ENCODE results near the gene MRPL49.
A peak's percentile ranks its signal among the peaks of the same experiment; 100 is the strongest.

The MRPL49 gene

DNA sequence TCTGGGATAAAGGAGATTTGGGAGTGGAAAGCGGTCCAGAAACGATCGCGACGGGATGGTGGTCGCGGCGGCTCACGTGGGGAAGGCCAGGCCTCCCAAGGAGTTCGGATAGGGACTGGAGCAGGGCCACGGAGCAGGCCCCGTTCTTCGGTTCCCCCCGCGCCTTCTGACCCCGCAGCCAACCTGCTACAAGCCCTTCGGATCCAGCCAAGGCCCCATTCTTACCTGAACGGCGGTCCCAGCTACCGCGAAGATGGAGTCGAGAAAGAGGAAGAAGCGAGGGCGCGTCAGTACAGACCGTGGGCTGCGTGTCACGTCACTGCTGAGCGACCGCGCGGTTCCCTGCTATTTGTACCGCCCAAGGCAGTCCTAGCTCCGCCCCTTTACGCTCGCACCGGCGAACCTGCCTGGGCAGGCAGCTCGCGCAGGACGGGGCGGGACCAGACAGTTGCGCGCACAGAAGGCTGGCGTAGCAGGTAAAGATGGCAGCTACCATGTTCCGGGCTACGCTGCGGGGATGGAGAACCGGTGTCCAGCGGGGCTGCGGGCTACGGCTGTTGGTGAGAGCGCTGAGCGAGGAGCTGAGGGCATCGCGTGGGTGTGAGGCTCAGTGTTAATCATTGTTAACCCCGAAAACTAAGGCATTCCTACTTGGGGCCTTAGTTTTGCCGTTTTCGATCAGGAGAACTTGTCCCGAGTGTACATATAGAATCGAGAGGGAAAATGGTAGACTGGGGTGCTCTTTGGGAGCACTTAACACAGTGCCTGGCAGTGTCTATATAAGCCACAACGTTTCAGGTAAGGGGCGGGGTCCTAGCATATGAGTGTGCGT is at the start of gene MRPL49, which contains the start of gene FAU:
MRPL49 (plus strand) TSS at position 457 of the 832 bp plus-strand sequence; CDS start at position 483, 26 bp downstream.
FAU (minus strand) TSS at position 270 of the 832 bp plus-strand sequence. CDS start 321 bp downstream, outside the sequence.
- DNase-seq (ENCODE audit: low spot score) = peak; percentile 91

DNA sequence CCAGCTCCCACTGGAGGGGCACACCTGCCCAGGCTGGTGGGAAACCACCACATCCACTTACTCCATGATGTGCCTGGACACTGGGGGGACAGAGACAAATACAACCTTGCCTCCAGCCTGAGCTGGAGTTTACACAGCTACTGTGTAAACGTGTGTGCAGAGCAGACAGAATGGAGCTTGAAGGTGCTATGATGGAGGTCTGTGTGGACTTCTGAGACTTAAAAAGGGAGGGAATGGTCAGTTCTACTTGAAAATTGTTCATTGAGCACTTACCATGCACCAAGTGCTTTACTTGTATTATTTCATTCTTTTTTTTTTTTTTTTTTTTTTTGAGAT is 49.5 kb upstream of the MRPL49 start:
- DNase-seq (ENCODE audit: low spot score) = no peak

DNA sequence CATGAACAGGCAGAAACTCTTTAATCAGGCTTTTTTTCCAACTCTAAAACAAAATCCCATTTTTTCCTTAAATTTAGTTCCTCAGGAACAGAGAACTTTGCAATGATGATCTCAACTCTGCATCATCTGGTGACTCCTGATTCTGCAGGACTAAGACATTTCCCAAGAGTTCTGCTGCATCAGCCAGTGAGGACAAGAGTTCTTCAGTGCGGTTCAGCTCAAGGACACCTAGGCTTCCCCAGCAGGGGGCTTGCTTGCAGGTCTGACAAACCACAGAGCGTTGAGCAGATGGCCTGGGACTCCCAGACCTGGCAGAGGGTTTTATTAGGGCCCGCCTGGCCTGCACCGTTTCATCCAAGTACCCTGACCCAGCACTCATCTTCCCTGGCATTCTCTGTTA is 44.7 kb upstream of the MRPL49 start:
- no peak for DNase-seq (ENCODE audit: low spot score)

DNA sequence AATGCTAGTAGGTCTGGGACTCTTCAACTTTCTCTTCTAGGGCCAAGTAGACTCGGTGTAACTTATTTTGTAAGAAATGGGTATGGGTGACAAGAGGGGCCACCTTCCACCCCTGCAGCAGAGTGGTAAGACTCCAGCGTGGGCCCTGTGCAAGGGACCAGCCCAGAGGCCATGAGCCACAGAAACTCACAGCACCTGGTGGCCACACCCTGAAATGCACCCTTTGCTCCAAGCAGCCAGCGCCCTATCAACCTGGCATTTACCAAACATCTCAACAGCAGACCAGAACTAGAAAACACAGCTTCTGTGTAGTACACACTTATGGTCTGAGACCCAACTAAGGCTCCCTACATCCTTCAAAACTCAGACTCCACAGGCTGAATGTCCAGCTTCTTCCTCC is 44.0 kb upstream of the MRPL49 start:
- DNase-seq (ENCODE audit: low spot score) = no peak

DNA sequence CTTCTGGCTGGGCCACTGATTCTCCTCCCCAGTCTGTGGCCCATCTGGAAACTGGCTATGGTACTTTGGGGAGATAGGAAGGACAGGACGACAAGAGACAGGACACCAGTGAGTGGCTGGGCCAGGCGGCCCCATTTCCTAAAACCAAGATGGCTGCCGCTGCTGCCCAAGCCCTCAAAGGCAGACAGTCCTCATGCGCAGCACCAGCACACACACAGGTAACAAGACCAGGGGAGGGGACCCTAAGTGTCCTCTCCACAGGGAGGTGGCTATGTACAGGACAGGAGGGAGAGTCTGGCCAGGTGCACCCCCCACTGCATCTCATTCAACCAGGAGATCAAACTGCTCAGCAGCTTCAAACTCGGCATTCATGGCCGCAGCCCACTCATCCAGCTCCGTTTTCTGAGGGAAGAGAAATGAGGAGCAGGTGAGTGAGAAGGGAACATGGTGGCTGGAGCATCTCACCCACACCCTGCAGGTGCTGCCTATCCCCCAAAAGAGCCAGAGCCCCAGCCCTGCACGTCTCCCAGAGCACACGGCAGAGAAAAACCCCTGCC is 43.3 kb upstream of the MRPL49 start:
- DNase-seq (ENCODE audit: low spot score) = no peak

DNA sequence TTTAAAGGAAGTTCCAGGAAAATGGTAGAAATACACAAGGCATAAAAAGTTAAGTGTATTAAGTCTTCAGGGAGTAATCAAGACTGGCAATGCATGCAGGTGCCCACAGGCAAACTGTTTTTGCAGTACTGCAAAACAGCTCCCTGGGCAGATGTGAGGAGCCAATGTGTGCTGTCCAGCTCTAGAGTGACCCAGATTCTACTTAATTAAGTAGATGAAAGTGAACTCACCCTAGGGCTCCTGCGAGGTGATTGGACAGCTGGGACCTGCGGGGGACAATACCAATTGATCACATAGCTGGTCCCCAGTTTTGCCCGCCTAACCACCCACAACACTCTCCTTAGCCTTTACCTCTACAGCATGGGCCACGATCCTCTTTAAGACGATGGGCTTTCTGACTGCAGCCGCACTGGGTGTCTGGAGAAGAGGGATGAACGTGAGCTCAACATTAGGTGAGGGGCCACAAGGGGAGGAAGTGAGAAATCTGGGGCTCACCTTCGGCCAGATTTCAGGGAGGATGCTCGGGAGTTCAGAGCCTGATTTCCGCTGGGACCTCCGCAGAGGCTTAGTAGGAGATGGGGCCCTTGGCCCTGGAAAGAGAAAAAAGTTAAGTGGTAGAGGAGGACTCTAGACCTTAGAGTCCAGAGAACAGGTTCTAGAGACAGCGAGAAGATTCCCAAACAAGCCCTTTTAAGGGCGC is 38.8 kb upstream of the MRPL49 start:
- DNase-seq (ENCODE audit: low spot score) = no peak

DNA sequence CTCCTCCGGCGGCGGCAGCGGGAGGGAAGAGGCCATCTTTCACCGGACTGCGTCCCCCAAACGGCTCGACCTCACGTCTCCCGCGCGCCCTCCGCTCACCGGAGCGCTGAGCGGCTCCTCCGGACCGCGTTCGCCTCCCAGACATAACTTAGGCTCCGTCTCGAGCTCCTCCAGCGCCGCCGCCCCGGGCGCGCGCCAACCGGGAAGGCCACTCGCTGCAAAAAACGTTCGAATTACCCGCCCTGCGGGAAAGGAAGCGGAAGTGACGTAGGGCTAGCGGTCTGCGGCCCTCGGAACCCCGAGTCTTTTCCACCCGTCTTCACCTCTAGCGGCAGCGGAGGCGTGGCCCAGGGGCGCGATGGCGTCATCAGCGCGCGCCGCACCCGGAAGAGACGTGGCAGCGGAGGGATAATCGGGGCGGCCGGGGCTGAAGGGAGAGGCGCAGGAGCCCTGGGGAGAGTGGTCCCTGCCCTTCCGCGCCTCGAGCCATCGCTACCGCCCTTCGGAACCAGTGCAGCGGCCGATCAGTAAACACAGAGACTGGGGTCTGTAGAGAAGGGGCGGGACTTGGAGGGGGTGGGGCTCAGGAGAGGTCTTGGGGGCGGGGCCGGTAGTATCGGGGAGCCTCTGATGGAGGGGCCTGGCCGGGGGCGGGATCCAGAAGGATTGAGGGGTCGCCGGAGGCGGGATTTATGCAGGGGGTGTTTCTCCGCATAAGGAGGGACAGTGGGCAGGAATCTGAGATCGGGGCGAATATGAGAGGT is 38.1 kb upstream of the MRPL49 start, which contains the start of the genes CDCA5 and ZFPL1:
CDCA5 (minus strand) TSS at position 207 of the 764 bp plus-strand sequence; CDS start at position 145, 62 bp downstream.
ZFPL1 (plus strand) TSS at position 389 of the 764 bp plus-strand sequence. CDS start 477 bp downstream, outside the sequence.
- DNase-seq (ENCODE audit: low spot score) = peak; percentile 94

DNA sequence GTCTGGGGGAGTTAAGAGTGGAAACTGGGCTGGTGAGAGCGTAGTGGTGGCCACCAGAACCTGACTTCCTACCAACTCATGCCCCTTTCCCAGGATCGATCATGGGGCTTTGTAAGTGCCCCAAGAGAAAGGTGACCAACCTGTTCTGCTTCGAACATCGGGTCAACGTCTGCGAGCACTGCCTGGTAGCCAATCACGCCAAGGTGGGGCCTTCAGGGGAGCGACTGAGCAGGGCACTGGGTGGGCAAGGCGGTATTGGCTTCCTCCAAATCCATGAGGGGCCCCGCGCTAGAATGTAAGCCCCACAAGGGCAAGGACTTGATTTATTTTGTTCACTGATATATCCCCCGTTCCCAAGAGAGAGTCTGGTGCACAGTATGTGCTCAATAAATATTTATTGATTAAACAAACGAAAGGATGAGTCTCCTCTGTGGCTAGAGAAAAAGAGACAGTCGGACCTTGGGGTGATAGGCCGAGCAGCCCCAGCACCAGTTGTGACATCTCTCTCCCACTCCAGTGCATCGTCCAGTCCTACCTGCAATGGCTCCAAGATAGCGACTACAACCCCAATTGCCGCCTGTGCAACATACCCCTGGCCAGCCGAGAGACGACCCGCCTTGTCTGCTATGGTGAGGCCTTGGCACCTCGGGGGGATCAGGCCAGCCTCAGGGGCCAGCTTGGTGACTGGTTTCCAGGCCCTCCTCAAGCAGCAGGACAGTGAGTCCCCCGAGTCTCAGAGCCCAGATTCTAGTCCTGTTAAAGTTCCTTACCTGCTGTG is 37.3 kb upstream of the MRPL49 start:
- DNase-seq (ENCODE audit: low spot score) = no peak

DNA sequence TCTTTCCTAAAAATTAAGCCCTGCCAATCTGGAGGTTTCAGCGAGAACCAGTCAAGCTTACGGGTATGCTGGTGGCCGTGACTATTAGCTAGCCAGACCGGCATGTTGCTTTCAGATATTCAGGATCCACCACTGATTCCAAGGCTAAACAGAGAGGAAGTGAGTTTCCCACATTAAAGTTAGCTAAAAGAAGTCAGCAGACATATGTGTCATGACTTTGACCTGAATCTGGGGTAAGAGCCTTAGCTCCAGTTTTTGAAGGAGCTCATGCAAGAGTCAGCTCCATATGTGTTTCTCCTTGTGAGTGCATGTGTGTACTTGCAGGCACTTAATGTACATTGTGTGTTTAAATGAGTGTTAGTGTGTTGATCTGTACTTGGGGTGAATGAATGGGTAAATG is 36.7 kb upstream of the MRPL49 start:
- no peak for DNase-seq (ENCODE audit: low spot score)

DNA sequence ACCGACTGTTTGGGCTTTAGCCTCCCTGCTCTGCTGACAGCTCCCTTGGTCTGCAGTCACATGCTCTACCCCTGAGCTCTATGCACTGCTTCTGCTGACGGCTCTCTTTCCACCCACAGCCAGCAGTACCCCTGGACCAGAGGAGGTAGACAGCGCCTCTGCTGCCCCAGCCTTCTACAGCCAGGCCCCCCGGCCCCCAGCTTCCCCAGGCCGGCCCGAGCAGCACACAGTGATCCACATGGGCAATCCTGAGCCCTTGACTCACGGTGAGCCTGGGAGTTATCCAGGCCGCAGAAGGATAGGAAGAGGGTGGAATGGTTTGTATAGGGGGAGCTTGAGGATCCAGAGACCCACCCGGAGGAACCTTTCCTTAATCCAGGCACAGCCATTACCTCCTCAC is 35.3 kb upstream of the MRPL49 start:
- no peak for DNase-seq (ENCODE audit: low spot score)

DNA sequence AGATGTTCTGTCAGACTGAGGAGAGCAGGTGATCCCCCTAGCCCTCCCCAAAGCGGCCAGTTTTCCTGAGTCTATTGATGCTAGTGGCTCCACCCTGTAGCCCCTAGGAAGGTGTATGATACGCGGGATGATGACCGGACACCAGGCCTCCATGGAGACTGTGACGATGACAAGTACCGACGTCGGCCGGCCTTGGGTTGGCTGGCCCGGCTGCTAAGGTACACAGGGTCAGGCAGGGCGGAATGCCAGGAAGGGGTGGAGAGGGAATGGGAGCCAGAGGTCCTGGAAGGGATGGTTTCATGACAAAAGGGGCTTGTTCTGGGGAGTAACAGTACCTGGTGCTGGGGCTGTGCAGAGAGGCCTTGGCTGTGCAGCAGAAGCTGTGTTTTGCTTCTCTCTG is 34.9 kb upstream of the MRPL49 start:
- no peak for DNase-seq (ENCODE audit: low spot score)

DNA sequence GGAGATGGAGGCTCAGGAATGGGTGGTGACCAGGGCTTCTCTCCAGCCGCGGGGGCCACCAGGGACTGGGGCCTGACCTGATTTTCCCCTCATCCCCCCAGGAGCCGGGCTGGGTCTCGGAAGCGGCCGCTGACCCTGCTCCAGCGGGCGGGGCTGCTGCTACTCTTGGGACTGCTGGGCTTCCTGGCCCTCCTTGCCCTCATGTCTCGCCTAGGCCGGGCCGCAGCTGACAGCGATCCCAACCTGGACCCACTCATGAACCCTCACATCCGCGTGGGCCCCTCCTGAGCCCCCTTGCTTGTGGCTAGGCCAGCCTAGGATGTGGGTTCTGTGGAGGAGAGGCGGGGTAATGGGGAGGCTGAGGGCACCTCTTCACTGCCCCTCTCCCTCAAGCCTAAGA is 34.3 kb upstream of the MRPL49 start:
- no peak for DNase-seq (ENCODE audit: low spot score)

DNA sequence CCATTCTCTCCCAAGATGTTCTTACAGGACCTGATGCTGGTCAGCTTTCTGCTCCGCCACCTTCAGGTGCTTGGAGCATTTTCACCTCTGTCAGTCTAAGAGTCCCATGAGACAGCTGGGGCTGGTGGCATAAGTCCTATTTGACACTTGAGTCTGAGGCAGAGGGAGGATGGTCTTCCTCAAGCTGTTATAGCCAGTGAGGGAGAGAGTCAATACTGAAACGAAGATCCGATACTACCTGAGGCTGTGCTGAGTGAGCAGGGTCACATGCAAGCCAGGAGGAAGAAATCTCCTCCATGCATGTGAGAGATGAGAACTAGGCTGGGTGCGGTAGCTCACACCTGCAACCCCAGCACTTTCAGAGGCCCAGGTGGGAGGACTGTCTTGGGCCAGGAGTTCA is 32.5 kb upstream of the MRPL49 start:
- DNase-seq (ENCODE audit: low spot score) = no peak

DNA sequence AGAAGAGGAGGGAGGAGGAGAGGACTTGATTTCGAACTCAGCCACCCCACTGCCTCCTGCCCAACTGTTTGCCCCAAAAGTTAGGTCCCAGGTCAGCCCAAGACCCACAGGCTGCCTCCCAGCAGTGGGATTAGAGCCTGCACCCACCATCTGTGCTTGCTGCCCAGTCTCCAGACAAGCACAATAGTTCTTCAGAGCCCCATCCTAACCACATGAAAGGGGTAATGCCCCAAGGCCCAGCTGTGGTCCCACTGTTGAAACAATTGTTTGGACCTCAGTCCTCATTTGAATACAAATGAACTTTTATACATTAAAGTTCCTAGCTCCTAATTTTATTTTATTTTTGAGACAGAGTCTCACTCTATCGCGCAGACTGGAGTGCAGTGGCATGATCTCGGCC is 31.5 kb upstream of the MRPL49 start:
- peak; percentile 86 for DNase-seq (ENCODE audit: low spot score)

DNA sequence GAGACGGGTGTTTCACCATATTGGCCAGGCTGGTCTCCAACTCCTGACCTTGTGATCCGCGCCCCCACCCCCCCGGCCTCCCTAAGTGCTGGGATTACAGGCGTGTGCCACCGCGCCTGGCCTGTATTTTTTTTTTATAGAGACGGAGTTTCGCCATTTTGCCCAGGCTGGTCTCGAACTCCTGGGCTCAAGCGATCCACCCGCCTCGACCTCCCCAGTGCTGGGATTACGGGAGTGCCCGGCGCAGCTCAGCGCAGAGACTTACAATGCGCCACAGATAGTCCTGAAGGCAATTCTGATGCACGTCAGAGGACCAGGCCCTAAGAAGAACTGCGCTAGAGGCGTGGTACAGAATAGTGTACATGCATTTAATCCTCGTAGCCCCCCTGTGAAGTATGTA is 26.7 kb upstream of the MRPL49 start:
- DNase-seq (ENCODE audit: low spot score) = no peak

DNA sequence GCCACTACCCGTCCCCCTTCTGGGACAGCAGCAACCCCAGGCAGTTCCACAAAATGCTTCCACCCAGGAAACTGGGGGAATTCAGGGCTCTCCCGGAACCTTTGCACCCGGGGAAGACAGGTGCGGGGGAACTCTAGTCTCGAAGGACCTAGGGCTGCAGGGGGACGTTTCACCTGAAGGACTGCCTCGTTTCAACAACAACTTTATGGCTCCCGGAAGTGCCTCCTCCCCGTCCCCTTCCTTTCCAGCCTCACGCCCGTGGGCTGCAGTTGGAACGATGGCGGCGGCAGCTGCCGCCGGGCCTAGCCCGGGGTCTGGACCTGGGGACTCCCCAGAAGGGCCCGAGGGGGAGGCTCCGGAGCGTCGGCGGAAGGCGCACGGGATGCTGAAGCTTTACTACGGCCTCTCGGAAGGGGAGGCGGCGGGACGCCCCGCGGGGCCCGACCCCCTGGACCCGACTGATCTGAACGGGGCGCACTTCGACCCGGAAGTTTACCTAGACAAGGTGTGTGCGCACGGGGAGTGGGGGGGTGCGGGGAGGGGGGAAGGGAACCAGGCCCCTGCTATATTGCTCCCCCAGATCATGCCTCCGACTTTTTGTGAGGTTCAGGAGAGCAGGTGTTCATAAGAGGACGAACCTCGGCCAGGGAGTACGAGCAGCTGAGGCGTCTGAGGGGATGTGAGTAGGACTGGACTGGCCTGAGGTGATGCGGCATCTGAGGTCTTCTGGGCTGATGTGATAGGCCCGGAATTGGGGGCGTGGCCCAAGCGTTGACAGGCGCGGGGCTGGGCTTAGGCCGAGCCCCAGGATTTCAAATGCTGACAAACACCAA is 25.9 kb upstream of the MRPL49 start, which contains the start of gene VPS51:
VPS51 (plus strand) TSS at position 241 of the 833 bp plus-strand sequence; CDS start at position 278, 37 bp downstream.
- DNase-seq (ENCODE audit: low spot score) = peak; percentile 90

DNA sequence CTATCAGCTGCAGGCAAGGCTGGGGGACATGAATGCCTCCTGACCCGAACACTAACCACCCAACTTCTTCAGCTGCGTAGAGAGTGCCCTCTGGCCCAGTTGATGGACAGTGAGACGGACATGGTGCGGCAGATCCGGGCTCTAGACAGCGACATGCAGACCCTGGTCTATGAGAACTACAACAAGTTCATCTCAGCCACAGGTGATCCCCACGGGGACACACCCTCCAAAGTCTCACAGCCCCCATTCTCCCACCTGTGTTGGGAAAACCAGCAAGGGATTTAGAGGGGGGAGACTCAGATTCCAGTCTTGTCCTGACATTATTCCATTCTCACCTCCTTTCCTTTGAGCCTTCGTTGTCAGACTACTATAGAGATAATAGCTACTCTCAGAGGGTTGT is 25.2 kb upstream of the MRPL49 start:
- no peak for DNase-seq (ENCODE audit: low spot score)

DNA sequence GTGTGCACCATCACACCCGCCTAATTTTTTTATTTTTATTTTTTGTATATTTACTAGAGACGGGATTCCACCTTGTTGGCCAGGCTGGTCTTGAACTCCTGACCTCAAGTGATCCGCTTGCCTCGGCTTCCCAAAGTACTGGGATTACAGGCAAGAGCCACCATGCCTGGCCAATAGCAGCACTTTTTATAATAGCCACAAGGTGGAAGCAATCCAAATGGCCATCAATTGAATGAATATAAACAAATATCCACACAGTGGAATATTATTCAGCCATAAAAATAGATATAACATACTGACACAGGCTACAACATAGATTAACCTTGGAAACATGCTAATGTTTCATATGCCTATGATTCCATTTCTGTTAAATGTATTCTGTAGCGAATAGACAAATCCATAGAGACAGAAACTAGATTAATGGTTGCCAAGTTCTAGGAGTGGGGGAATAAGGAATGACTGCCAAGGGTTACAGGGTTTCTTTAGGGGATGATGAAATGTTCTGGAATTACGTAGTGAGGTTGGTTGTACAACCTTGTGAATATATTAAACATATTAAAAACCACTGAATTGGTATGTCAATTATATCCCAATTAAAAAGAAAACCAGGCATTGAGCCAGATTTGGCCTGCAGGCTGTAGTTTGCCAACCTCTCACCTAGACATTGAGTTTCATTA is 21.3 kb upstream of the MRPL49 start:
- no peak for DNase-seq (ENCODE audit: low spot score)

Measured in pons (tissue), 1 donor.